HEK293 (cell line): Measurements from ENCODE around the gene FGF6.

Source experiments
- BCL11B ChIP-seq: fragments of 450-650 bp; formaldehyde crosslinking; IDR thresholded peaks from 2 replicates; pipeline ENCODE4 v1.5.1; 2016; ENCODE audit warnings: low read depth, missing biosample characterization, missing genetic modification characterization
- RBAK ChIP-seq: fragments of 450-650 bp; formaldehyde crosslinking; IDR thresholded peaks from 2 replicates; pipeline ENCODE4 v1.5.1; 2016; ENCODE audit warnings: missing biosample characterization, missing genetic modification characterization
- REST ChIP-seq: fragments of 450-650 bp; formaldehyde crosslinking; IDR thresholded peaks from 2 replicates; pipeline ENCODE4 v1.5.1; 2016; ENCODE audit warnings: missing biosample characterization, missing genetic modification characterization
- ZBTB10 ChIP-seq: fragments of 450-650 bp; formaldehyde crosslinking; IDR thresholded peaks from 2 replicates; pipeline ENCODE4 v1.5.1; 2016; ENCODE audit warnings: missing biosample characterization, missing genetic modification characterization
- ZBTB20 ChIP-seq: fragments of 450-650 bp; formaldehyde crosslinking; IDR thresholded peaks from 2 replicates; pipeline ENCODE4 v1.5.1; 2016; ENCODE audit warnings: missing biosample characterization, missing genetic modification characterization
- ZBTB48 ChIP-seq: fragments of 450-650 bp; formaldehyde crosslinking; IDR thresholded peaks from 2 replicates; pipeline ENCODE4 v1.5.1; 2016; ENCODE audit warnings: missing biosample characterization, missing genetic modification characterization
- ZFP37 ChIP-seq: fragments of 450-650 bp; formaldehyde crosslinking; IDR thresholded peaks from 2 replicates; pipeline ENCODE4 v1.5.1; 2016; ENCODE audit warnings: missing biosample characterization, missing genetic modification characterization
- ZNF10 ChIP-seq: fragments of 450-650 bp; formaldehyde crosslinking; IDR thresholded peaks from 2 replicates; pipeline ENCODE4 v1.5.1; 2017; ENCODE audit warnings: missing biosample characterization, missing genetic modification characterization
- ZNF19 ChIP-seq: fragments of 450-650 bp; formaldehyde crosslinking; IDR thresholded peaks from 2 replicates; pipeline ENCODE4; 2016; ENCODE audit warnings: missing biosample characterization, missing genetic modification characterization, low read depth
- ZNF341 ChIP-seq: fragments of 450-650 bp; formaldehyde crosslinking; IDR thresholded peaks from 2 replicates; pipeline ENCODE4; 2016; ENCODE audit warnings: low read depth, missing biosample characterization, missing genetic modification characterization
- ZNF362 ChIP-seq: fragments of 450-650 bp; formaldehyde crosslinking; IDR thresholded peaks from 2 replicates; pipeline ENCODE4 v1.5.1; 2016; ENCODE audit warnings: missing biosample characterization, missing genetic modification characterization
- ZNF416 ChIP-seq: fragments of 450-650 bp; formaldehyde crosslinking; IDR thresholded peaks from 2 replicates; pipeline ENCODE4 v1.5.1; 2016; ENCODE audit warnings: missing biosample characterization, missing genetic modification characterization
- ZNF423 ChIP-seq: fragments of 450-650 bp; formaldehyde crosslinking; IDR thresholded peaks from 2 replicates; pipeline ENCODE4 v1.5.1; 2016; ENCODE audit warnings: missing biosample characterization, missing genetic modification characterization
- ZNF426 ChIP-seq: fragments of 450-650 bp; formaldehyde crosslinking; IDR thresholded peaks from 2 replicates; pipeline ENCODE4 v1.5.1; 2017; ENCODE audit warnings: missing biosample characterization, missing genetic modification characterization, mild to moderate bottlenecking, inconsistent platforms, moderate library complexity
- ZNF549 ChIP-seq: fragments of 450-650 bp; IDR thresholded peaks from 2 replicates; pipeline ENCODE4 v1.5.1; 2018; ENCODE audit warnings: missing biosample characterization, missing genetic modification characterization, mild to moderate bottlenecking, inconsistent platforms, moderate library complexity
- ZNF585B ChIP-seq: fragments of 450-650 bp; formaldehyde crosslinking; IDR thresholded peaks from 2 replicates; pipeline ENCODE4 v1.5.1; 2016; ENCODE audit warnings: missing biosample characterization, missing genetic modification characterization
- ZNF623 ChIP-seq: fragments of 450-650 bp; formaldehyde crosslinking; IDR thresholded peaks from 2 replicates; pipeline ENCODE4 v1.5.1; 2016; ENCODE audit warnings: missing biosample characterization, missing genetic modification characterization
- ZNF658 ChIP-seq: fragments of 450-650 bp; formaldehyde crosslinking; IDR thresholded peaks from 2 replicates; pipeline ENCODE4; 2016; ENCODE audit warnings: missing biosample characterization, missing genetic modification characterization
- ZNF660 ChIP-seq: fragments of 450-650 bp; IDR thresholded peaks from 2 replicates; pipeline ENCODE4 v1.5.1; 2018; ENCODE audit warnings: missing biosample characterization, mild to moderate bottlenecking, missing genetic modification characterization
- ZNF704 ChIP-seq: fragments of 450-650 bp; formaldehyde crosslinking; IDR thresholded peaks from 2 replicates; pipeline ENCODE4 v1.5.1; 2016; ENCODE audit warnings: missing biosample characterization, missing genetic modification characterization
- ZNF768 ChIP-seq: fragments of 450-650 bp; formaldehyde crosslinking; IDR thresholded peaks from 2 replicates; pipeline ENCODE4 v1.5.1; 2018; ENCODE audit warnings: missing biosample characterization, mild to moderate bottlenecking, missing genetic modification characterization
- ZNF791 ChIP-seq: fragments of 450-650 bp; formaldehyde crosslinking; IDR thresholded peaks from 2 replicates; pipeline ENCODE4 v1.5.1; 2016; ENCODE audit warnings: missing biosample characterization, missing genetic modification characterization
- ZNF792 ChIP-seq: fragments of 450-650 bp; formaldehyde crosslinking; IDR thresholded peaks from 2 replicates; pipeline ENCODE4 v1.5.1; 2016; ENCODE audit warnings: missing biosample characterization, missing genetic modification characterization
- ZSCAN5A ChIP-seq: fragments of 450-650 bp; formaldehyde crosslinking; IDR thresholded peaks from 2 replicates; pipeline ENCODE4 v1.5.1; 2016; ENCODE audit warnings: missing biosample characterization, missing genetic modification characterization
- TF ChIP-seq, protein P1 (sequence below): fragments of 450-650 bp; formaldehyde crosslinking; IDR thresholded peaks from 2 replicates; pipeline ENCODE4; 2016; ENCODE audit warnings: missing biosample characterization, missing genetic modification characterization
- TF ChIP-seq, protein P2 (sequence below): fragments of 450-650 bp; formaldehyde crosslinking; IDR thresholded peaks from 2 replicates; pipeline ENCODE4 v1.5.1; 2016; ENCODE audit warnings: missing biosample characterization, missing genetic modification characterization, borderline replicate concordance

The FGF6 gene

GRCh38 chr12:4441355-4442335, 4.0 kb downstream of the FGF6 start (continued):
- TF ChIP-seq ZSCAN5A: no peak
- no peak for TF ChIP-seq ZNF426 (tag by site-specific recombination)
- TF ChIP-seq ZNF416 (tag by site-specific recombination): no peak
- TF ChIP-seq, protein P1, sequence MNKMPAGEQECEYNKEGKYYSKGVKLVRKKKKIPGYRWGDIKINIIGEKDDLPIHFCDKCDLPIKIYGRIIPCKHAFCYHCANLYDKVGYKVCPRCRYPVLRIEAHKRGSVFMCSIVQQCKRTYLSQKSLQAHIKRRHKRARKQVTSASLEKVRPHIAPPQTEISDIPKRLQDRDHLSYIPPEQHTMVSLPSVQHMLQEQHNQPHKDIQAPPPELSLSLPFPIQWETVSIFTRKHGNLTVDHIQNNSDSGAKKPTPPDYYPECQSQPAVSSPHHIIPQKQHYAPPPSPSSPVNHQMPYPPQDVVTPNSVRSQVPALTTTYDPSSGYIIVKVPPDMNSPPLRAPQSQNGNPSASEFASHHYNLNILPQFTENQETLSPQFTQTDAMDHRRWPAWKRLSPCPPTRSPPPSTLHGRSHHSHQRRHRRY (tag by site-specific recombination): no peak
- TF ChIP-seq ZNF549 (tag by site-specific recombination): no peak
- TF ChIP-seq ZNF660 (tag by site-specific recombination): peak; percentile 37; the same call in 1 of the 2 replicates
- TF ChIP-seq ZBTB20 (tag by site-specific recombination): no peak
- no peak for TF ChIP-seq ZNF585B (tag by site-specific recombination)
- no peak for TF ChIP-seq ZNF768 (tag by site-specific recombination)
- no peak for TF ChIP-seq ZNF792 (tag by site-specific recombination)
- TF ChIP-seq ZNF704 (tag by site-specific recombination): no peak
- TF ChIP-seq, protein P2, sequence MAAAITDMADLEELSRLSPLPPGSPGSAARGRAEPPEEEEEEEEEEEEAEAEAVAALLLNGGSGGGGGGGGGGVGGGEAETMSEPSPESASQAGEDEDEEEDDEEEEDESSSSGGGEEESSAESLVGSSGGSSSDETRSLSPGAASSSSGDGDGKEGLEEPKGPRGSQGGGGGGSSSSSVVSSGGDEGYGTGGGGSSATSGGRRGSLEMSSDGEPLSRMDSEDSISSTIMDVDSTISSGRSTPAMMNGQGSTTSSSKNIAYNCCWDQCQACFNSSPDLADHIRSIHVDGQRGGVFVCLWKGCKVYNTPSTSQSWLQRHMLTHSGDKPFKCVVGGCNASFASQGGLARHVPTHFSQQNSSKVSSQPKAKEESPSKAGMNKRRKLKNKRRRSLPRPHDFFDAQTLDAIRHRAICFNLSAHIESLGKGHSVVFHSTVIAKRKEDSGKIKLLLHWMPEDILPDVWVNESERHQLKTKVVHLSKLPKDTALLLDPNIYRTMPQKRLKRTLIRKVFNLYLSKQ (tag by site-specific recombination): no peak
- TF ChIP-seq ZNF658: no peak
- no peak for TF ChIP-seq BCL11B (tag by site-specific recombination)
- 0 out of 2 replicates have a peak, but pooled peaks have one; percentile 25 for TF ChIP-seq REST
- no peak for TF ChIP-seq ZNF10 (tag by site-specific recombination)
- no peak for TF ChIP-seq ZFP37 (tag by site-specific recombination)
- no peak for TF ChIP-seq ZNF341
- no peak for TF ChIP-seq ZNF791 (tag by site-specific recombination)
- no peak for TF ChIP-seq ZBTB10 (tag by site-specific recombination)
- no peak for TF ChIP-seq ZNF19 (tag by site-specific recombination)
- 0 out of 2 replicates have a peak, but pooled peaks have one; percentile 45 for TF ChIP-seq ZBTB48 (tag by site-specific recombination)
- TF ChIP-seq ZNF423: no peak
- no peak for TF ChIP-seq RBAK (tag by site-specific recombination)
- no peak for TF ChIP-seq ZNF623
- TF ChIP-seq ZNF362 (tag by site-specific recombination): 0 out of 2 replicates have a peak, but pooled peaks have one; percentile 45
